ENCODE data around the gene WFDC2. TPM values are rescaled to one million over a fixed set of nuclear protein-coding genes. Genes with fewer than 3 reads are reported as not detected.

The WFDC2 gene
- total RNA-seq, 2 donors from 2014 or later, result 3.5 TPM; not detected in 1

Other genes with a start within 250 kb of the WFDC2 start
- not detected for gene SEMG2, start 248.4 kb upstream of the WFDC2 start, total RNA-seq
- gene SLPI, start 215.2 kb upstream of the WFDC2 start, total RNA-seq, result not detected
- not detected for gene RBPJL, start 162.9 kb upstream of the WFDC2 start, total RNA-seq
- gene MATN4, start 161.5 kb upstream of the WFDC2 start, total RNA-seq, result under 1 TPM; 0.11 to 0.66 TPM
- 10 to 100 TPM; 21.6 to 62.6 TPM for gene SDC4, start 121.3 kb upstream of the WFDC2 start, total RNA-seq
- gene SYS1, start 106.6 kb upstream of the WFDC2 start, total RNA-seq, result 10 to 100 TPM; 29.9 to 32.9 TPM
- gene TP53TG5, start 91.4 kb upstream of the WFDC2 start, total RNA-seq, result under 1 TPM; 0.11 to 0.50 TPM
- 10 to 100 TPM in 1 of 2 donors, 1 to 10 TPM in 1; 4.6 to 12.5 TPM for gene DBNDD2, start 61.5 kb upstream of the WFDC2 start, total RNA-seq
- 10 to 100 TPM; 34.4 to 67.9 TPM for gene PIGT, start 53.6 kb upstream of the WFDC2 start, total RNA-seq
- gene SPINT3, start 45.9 kb downstream of the WFDC2 start, total RNA-seq, result not detected
- not detected for gene WFDC6, start 69.7 kb downstream of the WFDC2 start, total RNA-seq
- not detected for gene EPPIN, start 77.6 kb downstream of the WFDC2 start, total RNA-seq
- gene WFDC8, start 109.5 kb downstream of the WFDC2 start, total RNA-seq, result not detected
- not detected for gene WFDC10A, start 160.0 kb downstream of the WFDC2 start, total RNA-seq
- gene WFDC9, start 161.5 kb downstream of the WFDC2 start, total RNA-seq, result not detected
- gene WFDC11, start 200.5 kb downstream of the WFDC2 start, total RNA-seq, result not detected
- not detected for gene WFDC13, start 232.3 kb downstream of the WFDC2 start, total RNA-seq
- gene WFDC10B, start 235.3 kb downstream of the WFDC2 start, total RNA-seq, result not detected